Skeletal muscle tissue (tissue), 4 donors: ENCODE data around the gene RPS6KA3. TPM values are rescaled to one million over a fixed set of nuclear protein-coding genes. Genes with fewer than 3 reads are reported as not detected.
A peak's percentile ranks its signal among the peaks of the same experiment; 100 is the strongest.

Experiments used
- H3K27ac ChIP-seq: one replicate; pipeline ENCODE4 v1.7.0; 2013; ENCODE audit warnings: mild to moderate bottlenecking, low read depth, low read length, inconsistent platforms
- H3K27me3 ChIP-seq, 3 donors: one replicate each; pipeline ENCODE4 v1.7.0; 2013; ENCODE audit warnings: low read length in 3 of 3; ENCODE audit not compliant: control insufficient read depth in 3 of 3, insufficient read depth in 3 of 3
- H3K36me3 ChIP-seq, 3 donors: one replicate each; pipeline ENCODE4 v1.7.0; 2013; ENCODE audit warnings: low read length in 3 of 3; ENCODE audit not compliant: control insufficient read depth in 3 of 3, insufficient read depth in 3 of 3
- H3K4me1 ChIP-seq, 3 donors: one replicate each; pipeline ENCODE4 v1.7.0; 2013; ENCODE audit warnings: low read length in 3 of 3, mild to moderate bottlenecking in 3 of 3; ENCODE audit not compliant: control insufficient read depth in 3 of 3, insufficient read depth in 3 of 3
- H3K4me3 ChIP-seq, 3 donors: one replicate each; pipeline ENCODE4 v1.7.0; 2013; ENCODE audit warnings: low read length in 3 of 3
- H3K9ac ChIP-seq, 3 donors: one replicate each; pipeline ENCODE4 v1.7.0; 2013; ENCODE audit warnings: low read length in 3 of 3, mild to moderate bottlenecking in 3 of 3, moderate library complexity in 2 of 3, low read depth in 1 of 3
- H3K9me3 ChIP-seq, 3 donors: one replicate each; pipeline ENCODE4 v1.7.0; 2013; ENCODE audit warnings: low read length in 3 of 3; ENCODE audit not compliant: control insufficient read depth in 3 of 3
- total RNA-seq: library from RNA; depleted of rRNA; stranded (reverse); fragments of >200 nt; gene quantifications from one replicate; pipeline ENCODE4 v1.2.3, GENCODE V29; 2014
- donor health status: Osteomylitis.

The RPS6KA3 gene
- total RNA-seq, result 51.1 TPM

DNA sequence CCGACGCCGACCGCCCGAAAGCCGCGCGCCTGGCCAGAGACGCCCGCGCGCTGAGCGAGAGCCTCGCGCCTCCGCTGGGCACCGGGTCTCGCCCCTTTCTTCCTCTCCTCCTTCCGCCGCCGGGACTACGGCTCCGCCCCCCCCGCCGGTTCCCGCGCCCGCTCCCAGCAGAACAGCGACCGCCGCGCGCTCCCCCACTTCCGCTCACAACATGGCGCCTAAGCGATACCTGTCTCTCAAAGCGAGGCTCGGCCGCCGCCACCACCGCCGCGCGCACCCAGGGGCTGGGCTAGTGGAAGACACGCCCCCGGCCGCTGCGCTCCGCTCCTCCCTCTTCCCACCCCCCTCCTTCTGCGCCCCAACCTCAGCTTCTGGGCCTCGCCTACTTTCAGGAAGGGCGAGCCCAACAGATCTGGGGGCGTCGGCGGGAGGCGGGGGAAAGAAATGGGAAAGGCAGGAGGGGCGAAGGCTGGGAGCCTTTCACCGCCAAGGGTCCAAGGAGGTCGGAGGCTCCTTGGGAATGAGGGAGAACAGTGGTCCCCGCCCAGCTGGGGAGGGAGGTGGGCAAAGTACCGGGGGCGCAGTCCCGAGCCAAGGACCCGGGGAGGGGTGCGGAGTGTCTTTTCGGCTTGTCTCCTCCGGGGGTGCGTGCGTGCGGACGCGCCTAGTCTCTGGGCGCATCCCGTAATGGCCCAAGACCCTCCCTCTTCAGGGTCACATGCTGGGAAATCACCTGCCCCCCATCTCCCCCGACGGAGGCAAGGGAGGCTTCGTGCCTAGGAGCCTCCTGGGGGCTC, at the start of gene RPS6KA3:
Gene RPS6KA3, minus strand, starts transcription at position 100 of the 797 bp plus-strand sequence. CDS start 277 bp downstream, outside the sequence.
- Histone ChIP-seq H3K4me1 (peaks cover under 1 to 4% (median under 1%) of the 10 kb centered on the region in 3 donors), H3K27me3 (no peaks in the 10 kb centered on the region), H3K27ac (peak within 1 kb of the TSS; percentile 91), H3K9ac (peak within 1 kb of the TSS; percentile 85 to 87 (median 86)), H3K4me3 (peak within 1 kb of the TSS; percentile 73 to 84 (median 75)), H3K36me3 (peaks cover 0 to under 1% (median 0%) of the 10 kb centered on the region in 3 donors), H3K9me3 (no peaks in the 10 kb centered on the region)

DNA sequence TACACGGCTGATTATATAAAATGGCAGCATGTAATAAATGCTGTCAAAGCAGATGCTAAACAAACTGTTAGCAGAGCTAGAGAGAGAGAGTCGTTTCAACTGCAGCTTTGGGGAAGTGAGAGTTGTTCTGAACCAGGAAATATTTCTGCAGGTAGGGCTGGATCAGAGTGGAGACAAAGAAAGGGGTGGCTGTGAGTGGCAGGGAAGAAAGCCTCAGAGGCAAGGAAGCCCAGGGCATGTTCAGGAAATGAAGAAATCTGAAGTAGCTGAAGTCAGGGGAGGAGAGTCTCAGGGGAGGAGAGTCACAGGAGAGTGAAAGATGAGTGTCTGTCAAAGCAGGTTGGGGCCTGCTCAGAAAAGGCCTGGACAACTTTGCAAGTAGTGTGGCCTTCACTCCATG, 48.4 kb upstream of the RPS6KA3 start:
- no peak overlapping the region for H3K4me3 ChIP-seq
- no peaks in the 10 kb centered on the region for H3K9me3 ChIP-seq
- H3K4me1 ChIP-seq, result peaks cover 8 to 20% (median 14%) of the 10 kb centered on the region in 3 donors
- peak overlapping the region in 1 of 3 donors; percentile 33 for H3K9ac ChIP-seq
- no peaks in the 10 kb centered on the region for H3K36me3 ChIP-seq
- H3K27me3 ChIP-seq, result no peaks in the 10 kb centered on the region
- no peak overlapping the region for H3K27ac ChIP-seq

- H3K9ac ChIP-seq, result peak overlapping the region in 2 of 3 donors; percentile 50 to 51
- H3K4me3 ChIP-seq, result no peak overlapping the region
- H3K27me3 ChIP-seq, result no peaks in the 10 kb centered on the region
- H3K27ac ChIP-seq, result peak overlapping the region; percentile 56
- no peaks in the 10 kb centered on the region for H3K9me3 ChIP-seq
- H3K36me3 ChIP-seq, result no peaks in the 10 kb centered on the region
- H3K4me1 ChIP-seq, result peaks cover 4 to 16% (median 14%) of the 10 kb centered on the region in 3 donors
Observed at GRCh38 chrX:20313899-20314298, 47.2 kb upstream of the RPS6KA3 start.

- H3K27ac ChIP-seq, result no peak overlapping the region
- no peaks in the 10 kb centered on the region for H3K9me3 ChIP-seq
Observed at GRCh38 chrX:20312018-20312417, 45.3 kb upstream of the RPS6KA3 start.

GRCh38 chrX:20311505-20311904, 44.8 kb upstream of the RPS6KA3 start:
- H3K36me3 ChIP-seq, result no peaks in the 10 kb centered on the region
- no peak overlapping the region for H3K4me3 ChIP-seq
- no peak overlapping the region for H3K27ac ChIP-seq
- H3K27me3 ChIP-seq, result peaks cover 0 to 4% (median 0%) of the 10 kb centered on the region in 3 donors
- no peaks in the 10 kb centered on the region for H3K9me3 ChIP-seq
- H3K9ac ChIP-seq, result no peak overlapping the region
- peaks cover 0 to 9% (median 5%) of the 10 kb centered on the region in 3 donors for H3K4me1 ChIP-seq

More at GRCh38 chrX:20312018-20312417, 45.3 kb upstream of the RPS6KA3 start:
- Histone ChIP-seq H3K27me3 (no peaks in the 10 kb centered on the region), H3K4me3 (no peak overlapping the region), H3K9ac (no peak overlapping the region), H3K4me1 (peaks cover 0 to 9% (median 5%) of the 10 kb centered on the region in 3 donors), H3K36me3 (no peaks in the 10 kb centered on the region)

GRCh38 chrX:20309806-20310205, 43.1 kb upstream of the RPS6KA3 start:
- Histone ChIP-seq H3K27me3 (peaks cover 0 to 4% (median 0%) of the 10 kb centered on the region in 3 donors), H3K4me1 (peaks cover 0 to 3% (median 0%) of the 10 kb centered on the region in 3 donors), H3K27ac (no peak overlapping the region), H3K9ac (no peak overlapping the region), H3K9me3 (no peaks in the 10 kb centered on the region), H3K4me3 (no peak overlapping the region), H3K36me3 (no peaks in the 10 kb centered on the region)

- Histone ChIP-seq H3K9ac (no peak overlapping the region), H3K9me3 (no peaks in the 10 kb centered on the region), H3K4me1 (peaks cover 0 to under 1% (median 0%) of the 10 kb centered on the region in 3 donors), H3K27me3 (peaks cover 0 to 4% (median 0%) of the 10 kb centered on the region in 3 donors), H3K36me3 (no peaks in the 10 kb centered on the region), H3K27ac (no peak overlapping the region), H3K4me3 (no peak overlapping the region)
Observed at GRCh38 chrX:20306668-20307067, 40.0 kb upstream of the RPS6KA3 start.

GRCh38 chrX:20300822-20301221, 34.1 kb upstream of the RPS6KA3 start:
- no peaks in the 10 kb centered on the region for H3K27me3 ChIP-seq
- no peak overlapping the region for H3K9ac ChIP-seq
- H3K9me3 ChIP-seq, result no peaks in the 10 kb centered on the region
- no peaks in the 10 kb centered on the region for H3K36me3 ChIP-seq
- no peaks in the 10 kb centered on the region for H3K4me1 ChIP-seq
- no peak overlapping the region for H3K27ac ChIP-seq
- no peak overlapping the region for H3K4me3 ChIP-seq

GRCh38 chrX:20294957-20295356, 28.2 kb upstream of the RPS6KA3 start:
- H3K36me3 ChIP-seq, result no peaks in the 10 kb centered on the region
- no peaks in the 10 kb centered on the region for H3K27me3 ChIP-seq
- no peak overlapping the region for H3K27ac ChIP-seq
- H3K9ac ChIP-seq, result no peak overlapping the region
- H3K4me3 ChIP-seq, result no peak overlapping the region
- peaks cover 0 to 3% (median 0%) of the 10 kb centered on the region in 3 donors for H3K9me3 ChIP-seq
- no peaks in the 10 kb centered on the region for H3K4me1 ChIP-seq

GRCh38 chrX:20294284-20294683, 27.6 kb upstream of the RPS6KA3 start:
- H3K4me1 ChIP-seq, result no peaks in the 10 kb centered on the region
- H3K9ac ChIP-seq, result no peak overlapping the region
- no peak overlapping the region for H3K27ac ChIP-seq
- no peaks in the 10 kb centered on the region for H3K27me3 ChIP-seq
- no peak overlapping the region for H3K4me3 ChIP-seq
- peaks cover 0 to 3% (median 0%) of the 10 kb centered on the region in 3 donors for H3K9me3 ChIP-seq
- H3K36me3 ChIP-seq, result no peaks in the 10 kb centered on the region
